ENCODE measurements around the gene UPP1.
"Not testable (repeated sequence)": the region's sequence is repeated elsewhere in the genome, so short reads cannot be mapped to it uniquely, and the experiment has no call there.

DNA sequence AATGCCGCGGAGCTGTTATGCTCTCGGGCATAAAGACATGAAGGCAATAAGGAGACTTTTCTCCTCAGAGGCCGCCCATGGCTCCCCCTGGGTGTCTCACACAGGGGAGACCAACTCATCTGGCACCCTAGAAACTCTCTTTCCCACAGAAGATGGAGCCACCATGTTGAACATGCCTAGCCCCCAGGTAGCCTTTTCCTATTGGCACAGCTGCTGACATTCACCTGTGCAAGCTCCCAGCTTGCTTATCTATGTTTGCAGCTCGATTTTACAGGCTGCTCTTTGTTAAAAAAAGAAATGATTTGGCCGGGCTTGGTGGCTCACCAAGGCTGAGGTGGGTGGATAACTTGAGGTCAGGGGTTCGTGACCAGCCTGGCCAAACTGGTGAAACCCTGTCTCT lies 58.6 kb downstream of the UPP1 start:
- TF ChIP-seq, protein P1, sequence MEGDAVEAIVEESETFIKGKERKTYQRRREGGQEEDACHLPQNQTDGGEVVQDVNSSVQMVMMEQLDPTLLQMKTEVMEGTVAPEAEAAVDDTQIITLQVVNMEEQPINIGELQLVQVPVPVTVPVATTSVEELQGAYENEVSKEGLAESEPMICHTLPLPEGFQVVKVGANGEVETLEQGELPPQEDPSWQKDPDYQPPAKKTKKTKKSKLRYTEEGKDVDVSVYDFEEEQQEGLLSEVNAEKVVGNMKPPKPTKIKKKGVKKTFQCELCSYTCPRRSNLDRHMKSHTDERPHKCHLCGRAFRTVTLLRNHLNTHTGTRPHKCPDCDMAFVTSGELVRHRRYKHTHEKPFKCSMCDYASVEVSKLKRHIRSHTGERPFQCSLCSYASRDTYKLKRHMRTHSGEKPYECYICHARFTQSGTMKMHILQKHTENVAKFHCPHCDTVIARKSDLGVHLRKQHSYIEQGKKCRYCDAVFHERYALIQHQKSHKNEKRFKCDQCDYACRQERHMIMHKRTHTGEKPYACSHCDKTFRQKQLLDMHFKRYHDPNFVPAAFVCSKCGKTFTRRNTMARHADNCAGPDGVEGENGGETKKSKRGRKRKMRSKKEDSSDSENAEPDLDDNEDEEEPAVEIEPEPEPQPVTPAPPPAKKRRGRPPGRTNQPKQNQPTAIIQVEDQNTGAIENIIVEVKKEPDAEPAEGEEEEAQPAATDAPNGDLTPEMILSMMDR (IDR thresholded peaks at IDR 0.05; ENCODE audit: low read depth, low read length): not testable (repeated sequence)
- TF ChIP-seq POLR2A (IDR thresholded peaks at IDR 0.05; ENCODE audit: extremely low read depth, insufficient read length); MYC (IDR thresholded peaks at IDR 0.05; ENCODE audit: low read depth, low read length): not testable (repeated sequence)
- TF ChIP-seq, protein P2, sequence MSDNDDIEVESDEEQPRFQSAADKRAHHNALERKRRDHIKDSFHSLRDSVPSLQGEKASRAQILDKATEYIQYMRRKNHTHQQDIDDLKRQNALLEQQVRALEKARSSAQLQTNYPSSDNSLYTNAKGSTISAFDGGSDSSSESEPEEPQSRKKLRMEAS (IDR thresholded peaks at IDR 0.05; ENCODE audit: low read depth, low read length): not testable (repeated sequence)

All from NB4 (cell line).